ENCODE results near the gene CMIP.

The CMIP gene

GRCh38 chr16:81612351-81613163 is 167.9 kb downstream of the CMIP start:
- DNase-seq: no peak

GRCh38 chr16:81614171-81614570 is 169.6 kb downstream of the CMIP start:
- no peak for DNase-seq

GRCh38 chr16:81614654-81615359 is 170.2 kb downstream of the CMIP start:
- DNase-seq: no peak

GRCh38 chr16:81615411-81615810 is 170.8 kb downstream of the CMIP start:
- no peak for DNase-seq

- DNase-seq: no peak
Measured at GRCh38 chr16:81615833-81616232, 171.2 kb downstream of the CMIP start.

GRCh38 chr16:81616321-81617020 is 171.9 kb downstream of the CMIP start:
- DNase-seq: peak; percentile 13

- no peak for DNase-seq
Measured at GRCh38 chr16:81617021-81617346, 172.4 kb downstream of the CMIP start.

- no peak for DNase-seq
Measured at GRCh38 chr16:81618187-81618586, 173.6 kb downstream of the CMIP start.

- peak; percentile 66 for DNase-seq
Measured at GRCh38 chr16:81618661-81619060, 174.1 kb downstream of the CMIP start.

GRCh38 chr16:81620029-81620428 is 175.4 kb downstream of the CMIP start:
- DNase-seq: no peak

- DNase-seq: no peak
Measured at GRCh38 chr16:81620796-81621195, 176.2 kb downstream of the CMIP start.

- DNase-seq: no peak
Measured at GRCh38 chr16:81621496-81621895, 176.9 kb downstream of the CMIP start.

GRCh38 chr16:81623365-81624102 is 178.9 kb downstream of the CMIP start:
- DNase-seq: peak; percentile 69

- no peak for DNase-seq
Measured at GRCh38 chr16:81624403-81624759, 179.8 kb downstream of the CMIP start.

GRCh38 chr16:81624760-81625543 is 180.3 kb downstream of the CMIP start:
- peak; percentile 75 for DNase-seq

GRCh38 chr16:81625544-81626153 is 181.0 kb downstream of the CMIP start:
- peak; percentile 21 for DNase-seq

GRCh38 chr16:81626181-81626674 is 181.6 kb downstream of the CMIP start:
- no peak for DNase-seq

GRCh38 chr16:81627024-81627423 is 182.4 kb downstream of the CMIP start:
- DNase-seq: no peak

GRCh38 chr16:81627729-81628244 is 183.2 kb downstream of the CMIP start:
- DNase-seq: no peak

GRCh38 chr16:81629034-81629802 is 184.6 kb downstream of the CMIP start:
- no peak for DNase-seq
